AG08395 (cell line): Measurements from ENCODE around the gene RDH16.
"Not testable (repeated sequence)": the region's sequence is repeated elsewhere in the genome, so short reads cannot be mapped to it uniquely, and the experiment has no call there.

Source experiments
- DNase-seq: peaks from one replicate; pipeline ENCODE4 v3.0.0; 2012; ENCODE audit warnings: mixed read lengths, low spot score

RDH16 gene

DNA sequence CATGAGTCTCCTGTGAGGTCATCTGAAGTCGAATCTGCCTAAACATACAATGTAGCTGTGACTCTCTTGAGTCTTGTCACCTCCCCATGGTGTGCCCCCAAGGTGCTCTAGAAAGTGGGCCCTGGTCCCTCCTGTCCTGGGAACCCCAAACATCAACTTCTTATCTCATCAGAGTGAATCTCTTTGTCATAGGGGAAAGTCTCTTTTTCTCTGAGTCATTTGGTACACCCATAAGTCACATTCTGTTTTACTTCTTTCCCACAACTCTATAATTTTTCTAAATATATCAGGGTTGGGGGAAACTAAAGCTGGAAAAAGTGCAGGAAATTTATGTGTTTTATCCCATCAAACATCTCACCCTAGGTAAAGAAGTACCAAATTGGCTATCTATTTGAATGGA lies 36.1 kb downstream of the RDH16 start:
- DNase-seq: no peak

DNA sequence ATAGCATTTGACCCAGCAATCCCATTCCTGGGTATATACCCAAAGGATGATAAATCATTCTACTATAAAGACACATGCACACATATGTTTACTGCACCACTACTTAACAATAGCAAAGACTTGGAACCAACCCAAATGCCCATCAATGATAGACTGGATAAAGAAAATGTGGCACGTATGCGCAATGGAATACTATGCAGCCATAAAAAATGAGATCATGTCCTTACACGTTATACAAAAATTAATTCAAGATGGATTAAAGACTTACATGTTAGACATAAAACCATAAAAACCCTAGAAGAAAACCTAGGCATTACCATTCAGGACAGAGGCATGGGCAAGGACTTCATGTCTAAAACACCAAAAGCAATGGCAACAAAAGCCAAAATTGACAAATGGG lies 39.3 kb downstream of the RDH16 start:
- not testable (repeated sequence) for DNase-seq

DNA sequence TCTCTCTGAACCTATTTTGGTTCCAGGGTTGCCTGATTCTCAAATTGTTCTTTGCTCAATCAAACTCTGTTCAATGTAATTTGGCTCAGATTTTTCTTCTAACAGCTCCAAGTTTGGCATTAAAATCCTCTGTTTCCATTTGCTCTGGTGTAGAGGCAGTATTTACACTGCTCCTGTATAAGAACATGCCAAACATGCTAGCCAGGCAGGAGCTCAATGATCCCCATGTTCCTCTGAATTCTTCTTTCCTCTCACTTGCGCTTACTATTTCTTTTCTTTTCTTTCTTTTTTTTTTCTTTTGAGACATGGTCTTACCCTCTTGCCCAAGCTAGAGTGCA lies 40.4 kb downstream of the RDH16 start:
- no peak for DNase-seq

DNA sequence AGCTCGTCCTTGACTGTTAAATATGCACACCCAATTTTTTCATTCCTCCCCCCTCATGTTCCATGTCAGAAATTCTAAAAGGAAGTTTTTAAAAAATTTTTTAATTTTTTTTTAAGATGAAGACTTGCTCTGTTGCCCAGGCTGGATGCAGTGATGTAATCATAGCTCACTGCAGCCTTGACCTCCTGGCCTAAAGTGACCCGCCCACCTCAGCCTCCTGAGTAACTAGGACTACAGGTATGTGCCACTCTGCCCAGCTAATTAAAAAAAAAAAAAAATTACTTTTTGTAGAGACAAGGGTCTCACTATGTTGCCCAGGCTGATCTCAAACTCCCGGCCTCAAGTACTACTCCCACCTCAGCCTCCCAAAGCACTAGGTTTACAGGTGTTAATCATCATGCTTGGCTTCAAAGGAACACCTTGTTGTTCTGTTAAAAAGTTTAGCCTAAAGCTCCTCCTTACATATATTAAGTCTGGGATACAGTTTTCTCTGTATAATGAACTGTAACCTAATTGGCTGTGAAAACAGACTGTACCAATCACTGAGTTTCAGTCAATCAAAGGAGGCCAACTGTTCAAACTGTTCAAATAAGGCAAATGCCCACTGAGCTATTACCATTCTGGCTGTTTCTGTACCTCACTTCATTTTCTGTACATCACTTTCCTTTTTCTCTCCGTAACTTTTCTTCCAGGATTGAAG lies 41.0 kb downstream of the RDH16 start:
- DNase-seq: no peak

DNA sequence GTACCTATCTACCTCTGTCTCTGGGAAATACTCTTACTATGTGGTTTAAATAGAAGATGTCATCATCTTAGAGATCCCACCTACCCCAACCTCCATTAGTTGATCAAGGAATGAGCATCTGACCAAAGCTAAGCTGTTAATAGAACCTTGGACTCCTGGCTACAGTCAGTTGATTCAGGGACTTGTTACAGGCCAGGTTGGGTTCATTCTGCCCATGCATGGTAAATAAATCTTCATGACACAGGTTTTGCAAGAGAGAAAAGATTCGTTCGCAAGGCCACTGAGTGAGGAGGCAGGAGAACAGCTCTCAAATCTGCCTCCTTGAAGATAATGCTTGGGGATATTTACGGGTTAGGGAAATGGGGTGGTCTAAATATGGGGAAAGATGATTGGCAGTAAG lies 42.7 kb downstream of the RDH16 start:
- no peak for DNase-seq

DNA sequence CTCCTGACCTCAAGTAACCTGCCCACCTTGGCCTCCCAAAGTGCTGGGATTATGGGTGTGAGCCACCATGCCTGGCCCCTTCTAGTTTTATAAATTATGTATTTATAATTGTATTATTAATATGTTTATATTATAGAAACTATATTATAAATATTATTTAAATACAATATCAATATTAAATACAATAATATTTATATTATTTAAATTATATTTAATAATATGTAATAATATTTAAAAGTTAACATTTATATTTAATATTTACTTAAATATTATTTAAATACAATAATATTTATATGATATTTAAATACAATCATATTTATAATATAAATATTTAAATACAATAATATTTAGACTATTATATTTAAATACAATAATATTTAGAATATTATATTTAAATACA lies 43.2 kb downstream of the RDH16 start:
- DNase-seq: no peak

DNA sequence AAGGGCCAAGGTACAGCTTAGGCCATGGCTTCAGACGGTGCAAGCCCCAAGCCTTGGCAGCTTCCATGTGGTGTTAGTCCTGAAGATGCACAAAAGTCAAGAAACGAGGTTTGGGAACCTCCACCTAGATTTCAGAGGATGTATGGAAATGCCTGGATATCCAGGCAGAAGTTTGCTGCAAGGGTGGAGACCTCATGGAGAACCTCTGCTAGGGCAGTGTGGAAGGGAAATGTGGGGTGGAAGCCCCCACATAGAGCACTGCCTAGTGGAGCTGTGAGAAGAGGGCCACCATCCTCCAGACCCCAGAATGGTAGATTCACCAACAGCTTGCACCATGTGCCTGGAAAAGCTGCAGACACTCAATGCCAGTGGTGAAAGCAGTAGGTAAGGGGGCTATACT lies 48.0 kb downstream of the RDH16 start:
- DNase-seq: not testable (repeated sequence)

DNA sequence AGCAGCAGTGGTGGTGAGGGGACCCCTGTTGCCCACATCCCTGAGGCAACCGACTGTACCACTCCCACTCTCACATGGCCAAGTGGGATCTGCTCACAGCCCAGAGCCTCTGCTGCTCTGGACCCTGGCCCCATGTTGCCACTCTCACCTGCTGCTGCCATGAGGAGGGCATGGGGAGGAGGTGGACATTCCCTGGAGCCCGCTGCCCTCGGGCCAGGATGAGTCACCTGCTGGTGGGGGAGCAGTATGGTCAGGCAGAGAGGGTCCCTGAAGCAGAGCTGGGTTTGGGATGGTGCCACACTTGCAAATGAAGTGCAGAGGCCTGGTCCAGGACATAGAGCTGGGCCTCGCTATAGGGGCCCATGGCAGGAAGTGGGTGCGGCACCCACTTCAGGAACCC lies 49.3 kb downstream of the RDH16 start:
- no peak for DNase-seq

DNA sequence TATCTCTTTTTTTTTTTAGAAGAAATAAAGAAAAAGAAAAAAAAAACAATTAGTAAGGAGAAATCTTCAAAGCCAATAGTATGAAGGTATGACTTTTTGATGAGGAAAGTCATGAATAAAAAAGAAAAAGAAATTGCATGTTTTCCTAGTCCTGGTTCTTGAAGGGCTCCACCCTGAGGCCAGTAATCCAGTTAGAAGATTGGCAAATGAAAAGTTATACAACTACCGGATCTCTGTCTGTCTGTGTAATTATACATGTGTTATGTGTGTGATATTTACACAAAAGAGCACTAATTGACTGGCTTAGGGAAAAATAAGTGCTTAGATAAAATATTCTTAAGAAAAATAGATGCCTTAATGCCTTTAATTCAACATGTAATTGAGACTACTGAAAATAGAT lies 51.6 kb downstream of the RDH16 start:
- DNase-seq: no peak

DNA sequence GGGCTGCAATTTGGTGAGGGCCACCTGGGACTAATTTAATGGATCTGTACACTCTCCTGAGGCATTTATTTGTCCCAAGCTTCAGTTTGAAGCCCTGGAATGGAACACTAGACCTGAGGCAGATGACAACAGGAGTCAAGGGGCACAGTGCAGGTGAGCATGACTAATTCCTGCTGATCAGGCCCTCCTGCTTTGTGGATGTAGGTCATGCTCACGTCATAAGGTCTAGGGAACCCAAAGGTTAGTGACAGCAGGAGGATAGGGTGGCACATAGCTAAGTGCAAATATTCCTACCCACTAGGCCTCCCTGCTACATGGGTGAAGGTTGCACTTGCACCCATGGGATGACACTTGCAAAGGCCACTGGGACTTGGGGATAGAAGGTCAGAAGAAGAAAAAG lies 54.0 kb downstream of the RDH16 start:
- DNase-seq: no peak
